ENCODE results near the gene EMC6. TPM values are rescaled to one million over a fixed set of nuclear protein-coding genes. Genes with fewer than 3 reads are reported as not detected.
"Not testable (repeated sequence)": the region's sequence is repeated elsewhere in the genome, so short reads cannot be mapped to it uniquely, and the experiment has no call there.

EMC6 gene
- total RNA-seq, 1 experiment from 2014 or later = 34.7 TPM

GRCh38 chr17:3695129-3695722 is 26.6 kb downstream of the EMC6 start:
- in situ Hi-C loops (cut with HindIII; ENCODE audit: low pct_unique_long_range_greater_than_20kb, low sequenced_read_pairs) = no loop called here
- no peak for DNase-seq (ENCODE audit: low read depth)

- in situ Hi-C loops (cut with HindIII; ENCODE audit: low pct_unique_long_range_greater_than_20kb, low sequenced_read_pairs) = no loop called here
- no peak for DNase-seq (ENCODE audit: low read depth)
Observed at GRCh38 chr17:3695723-3696411, 27.3 kb downstream of the EMC6 start, which contains the start of gene P2RX5. P2RX5 (minus strand) TSS chr17:3696155; CDS start chr17:3696005, 150 bp downstream.

- DNase-seq (ENCODE audit: low read depth) = no peak
- in situ Hi-C loops (cut with HindIII; ENCODE audit: low pct_unique_long_range_greater_than_20kb, low sequenced_read_pairs) = no loop called here
Observed at GRCh38 chr17:3697103-3697476, 28.5 kb downstream of the EMC6 start.

- DNase-seq (ENCODE audit: low read depth) = no peak
- in situ Hi-C loops (cut with HindIII; ENCODE audit: low pct_unique_long_range_greater_than_20kb, low sequenced_read_pairs) = no loop called here
Observed at GRCh38 chr17:3698139-3698538, 29.5 kb downstream of the EMC6 start.

- in situ Hi-C loops (cut with HindIII; ENCODE audit: low pct_unique_long_range_greater_than_20kb, low sequenced_read_pairs) = no loop called here
Observed at GRCh38 chr17:3699951-3700350, 31.3 kb downstream of the EMC6 start.

GRCh38 chr17:3702041-3702539 is 33.5 kb downstream of the EMC6 start:
- in situ Hi-C loops (cut with HindIII; ENCODE audit: low pct_unique_long_range_greater_than_20kb, low sequenced_read_pairs); DNase-seq (ENCODE audit: low read depth): not testable (repeated sequence)

More at GRCh38 chr17:3699951-3700350, 31.3 kb downstream of the EMC6 start:
- DNase-seq (ENCODE audit: low read depth) = no peak

- no peak for DNase-seq (ENCODE audit: low read depth)
- in situ Hi-C loops (cut with HindIII; ENCODE audit: low pct_unique_long_range_greater_than_20kb, low sequenced_read_pairs) = no loop called here
Observed at GRCh38 chr17:3704931-3705717, 36.5 kb downstream of the EMC6 start.

- DNase-seq (ENCODE audit: low read depth); in situ Hi-C loops (cut with HindIII; ENCODE audit: low pct_unique_long_range_greater_than_20kb, low sequenced_read_pairs): not testable (repeated sequence)
Observed at GRCh38 chr17:3705718-3705984, 37.0 kb downstream of the EMC6 start.

- in situ Hi-C loops (cut with HindIII; ENCODE audit: low pct_unique_long_range_greater_than_20kb, low sequenced_read_pairs) = no loop called here
- no peak for DNase-seq (ENCODE audit: low read depth)
Observed at GRCh38 chr17:3708366-3708765, 39.8 kb downstream of the EMC6 start.

- in situ Hi-C loops (cut with HindIII; ENCODE audit: low pct_unique_long_range_greater_than_20kb, low sequenced_read_pairs) = no loop called here
- no peak for DNase-seq (ENCODE audit: low read depth)
Observed at GRCh38 chr17:3710951-3711383, 42.4 kb downstream of the EMC6 start.

- no peak for DNase-seq (ENCODE audit: low read depth)
- in situ Hi-C loops (cut with HindIII; ENCODE audit: low pct_unique_long_range_greater_than_20kb, low sequenced_read_pairs) = no loop called here
Observed at GRCh38 chr17:3712811-3713463, 44.3 kb downstream of the EMC6 start.

GRCh38 chr17:3715296-3715695 is 46.7 kb downstream of the EMC6 start:
- in situ Hi-C loops (cut with HindIII; ENCODE audit: low pct_unique_long_range_greater_than_20kb, low sequenced_read_pairs) = no loop called here
- no peak for DNase-seq (ENCODE audit: low read depth)

GRCh38 chr17:3718201-3718600 is 49.6 kb downstream of the EMC6 start:
- DNase-seq (ENCODE audit: low read depth) = no peak
- in situ Hi-C loops (cut with HindIII; ENCODE audit: low pct_unique_long_range_greater_than_20kb, low sequenced_read_pairs) = no loop called here

GRCh38 chr17:3719265-3719664 is 50.7 kb downstream of the EMC6 start:
- in situ Hi-C loops (cut with HindIII; ENCODE audit: low pct_unique_long_range_greater_than_20kb, low sequenced_read_pairs) = no loop called here
- no peak for DNase-seq (ENCODE audit: low read depth)

Other genes starting within 250 kb of the EMC6 start
- not detected in 2 replicates for gene OR1E2, start 235.0 kb upstream of the EMC6 start, total RNA-seq (2014; rRNA removed; shearing (Covaris generic); ENCODE audit: low replicate concordance)
- gene SPATA22, start 197.0 kb upstream of the EMC6 start, total RNA-seq (2014; rRNA removed; shearing (Covaris generic); ENCODE audit: low replicate concordance) = not detected in 2 replicates
- gene ASPA, start 192.8 kb upstream of the EMC6 start, total RNA-seq (2014; rRNA removed; shearing (Covaris generic); ENCODE audit: low replicate concordance) = not detected in 2 replicates
- not detected in 2 replicates for gene TRPV3, start 111.0 kb upstream of the EMC6 start, total RNA-seq (2014; rRNA removed; shearing (Covaris generic); ENCODE audit: low replicate concordance)
- gene TRPV1, start 59.4 kb upstream of the EMC6 start, total RNA-seq (2014; rRNA removed; shearing (Covaris generic); ENCODE audit: low replicate concordance) = 0.87 and 0.95 TPM in 2 replicates
- 8.9 and 11.1 TPM in 2 replicates for gene SHPK, start 32.6 kb upstream of the EMC6 start, total RNA-seq (2014; rRNA removed; shearing (Covaris generic); ENCODE audit: low replicate concordance)
- 7.1 and 7.5 TPM in 2 replicates for gene CTNS, start 32.1 kb upstream of the EMC6 start, total RNA-seq (2014; rRNA removed; shearing (Covaris generic); ENCODE audit: low replicate concordance)
- 136 and 157 TPM in 2 replicates for gene TAX1BP3, start 234 bp upstream of the EMC6 start, total RNA-seq (2014; rRNA removed; shearing (Covaris generic); ENCODE audit: low replicate concordance)
- not detected in 2 replicates for gene P2RX5, start 27.3 kb downstream of the EMC6 start, total RNA-seq (2014; rRNA removed; shearing (Covaris generic); ENCODE audit: low replicate concordance)
- 9.4 and 9.9 TPM in 2 replicates for gene HASPIN, start 55.1 kb downstream of the EMC6 start, total RNA-seq (2014; rRNA removed; shearing (Covaris generic); ENCODE audit: low replicate concordance)
- gene ITGAE, start 132.4 kb downstream of the EMC6 start, total RNA-seq (2014; rRNA removed; shearing (Covaris generic); ENCODE audit: low replicate concordance) = 38.1 and 78.5 TPM in 2 replicates
- gene NCBP3, start 177.4 kb downstream of the EMC6 start, total RNA-seq (2014; rRNA removed; shearing (Covaris generic); ENCODE audit: low replicate concordance) = 4.8 and 9.3 TPM in 2 replicates
- gene CAMKK1, start 224.2 kb downstream of the EMC6 start, total RNA-seq (2014; rRNA removed; shearing (Covaris generic); ENCODE audit: low replicate concordance) = 9.7 and 13.6 TPM in 2 replicates
- gene P2RX1, start 247.7 kb downstream of the EMC6 start, total RNA-seq (2014; rRNA removed; shearing (Covaris generic); ENCODE audit: low replicate concordance) = not detected in 2 replicates

Data from Caki2 (cell line).